A549 (cell line): ENCODE measurements around the gene VDAC1.

Experiments used
- GATA3 ChIP-seq: IDR thresholded peaks from 2 replicates; pipeline ENCODE4 v1.6.1; 2012; ENCODE audit warnings: borderline replicate concordance
- TF ChIP-seq, protein P1 (sequence below): fragments of 250-450 bp; sonication (Bioruptor Pico); IDR thresholded peaks from 2 replicates; pipeline ENCODE4 v1.5.0; 2021; ENCODE audit warnings: mild to moderate bottlenecking, moderate library complexity, borderline replicate concordance

DNA sequence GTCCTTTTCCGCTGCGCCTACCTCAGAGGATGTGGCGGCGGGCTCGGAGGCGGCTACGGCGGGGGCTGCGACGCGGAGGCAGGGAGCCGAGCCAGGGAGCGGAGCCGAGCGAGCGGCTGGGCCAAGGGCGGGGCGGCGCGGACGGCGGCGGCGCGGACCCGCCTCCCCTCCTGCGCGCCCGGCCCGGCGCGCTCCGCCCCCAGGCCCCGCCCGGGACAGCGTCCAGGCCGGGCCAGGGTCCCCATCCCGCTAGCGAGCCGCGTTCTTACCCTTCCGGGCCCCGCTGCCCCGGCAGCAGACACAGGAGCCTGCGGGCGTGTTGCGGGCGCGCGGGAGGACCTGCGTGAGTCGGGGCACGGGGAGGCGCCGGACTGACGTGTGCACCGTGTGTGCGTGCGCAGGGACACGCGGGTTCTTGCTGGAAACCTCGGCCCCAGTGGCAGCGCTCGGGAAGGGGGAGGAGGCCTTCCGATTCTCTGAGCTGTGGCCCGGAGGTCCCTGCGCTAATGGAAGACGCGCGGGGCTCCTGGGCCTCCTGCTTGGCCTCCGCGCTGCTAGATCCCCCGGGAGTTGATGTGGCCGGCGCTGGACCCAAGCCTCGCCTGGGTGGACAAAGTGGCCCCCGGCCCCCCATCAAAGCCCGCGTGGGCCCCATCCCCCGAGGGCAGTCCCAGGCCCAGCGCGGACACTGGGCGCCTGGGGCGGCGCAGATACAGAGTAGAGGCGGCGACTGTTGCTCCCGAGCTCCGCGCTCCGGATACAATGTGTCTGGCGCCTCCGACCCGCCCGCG is at the start of gene VDAC1:
- TF ChIP-seq, protein P1, sequence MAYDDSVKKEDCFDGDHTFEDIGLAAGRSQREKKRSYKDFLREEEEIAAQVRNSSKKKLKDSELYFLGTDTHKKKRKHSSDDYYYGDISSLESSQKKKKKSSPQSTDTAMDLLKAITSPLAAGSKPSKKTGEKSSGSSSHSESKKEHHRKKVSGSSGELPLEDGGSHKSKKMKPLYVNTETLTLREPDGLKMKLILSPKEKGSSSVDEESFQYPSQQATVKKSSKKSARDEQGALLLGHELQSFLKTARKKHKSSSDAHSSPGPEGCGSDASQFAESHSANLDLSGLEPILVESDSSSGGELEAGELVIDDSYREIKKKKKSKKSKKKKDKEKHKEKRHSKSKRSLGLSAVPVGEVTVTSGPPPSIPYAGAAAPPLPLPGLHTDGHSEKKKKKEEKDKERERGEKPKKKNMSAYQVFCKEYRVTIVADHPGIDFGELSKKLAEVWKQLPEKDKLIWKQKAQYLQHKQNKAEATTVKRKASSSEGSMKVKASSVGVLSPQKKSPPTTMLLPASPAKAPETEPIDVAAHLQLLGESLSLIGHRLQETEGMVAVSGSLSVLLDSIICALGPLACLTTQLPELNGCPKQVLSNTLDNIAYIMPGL (CRISPR knock-in tag) = no peak
- TF ChIP-seq GATA3 = no peak
